HG02885 (cell line): ENCODE results near the gene CCT2.
"Not testable (repeated sequence)": the region's sequence is repeated elsewhere in the genome, so short reads cannot be mapped to it uniquely, and the experiment has no call there.

ENCODE experiments used
- ATAC-seq: cut with Tn5 transposase; IDR thresholded peaks from one replicate; pipeline ENCODE4 v1.9.1; 2021; ENCODE audit warnings: mild to moderate bottlenecking; ENCODE audit not compliant: unreplicated experiment, poor library complexity

The CCT2 gene

DNA sequence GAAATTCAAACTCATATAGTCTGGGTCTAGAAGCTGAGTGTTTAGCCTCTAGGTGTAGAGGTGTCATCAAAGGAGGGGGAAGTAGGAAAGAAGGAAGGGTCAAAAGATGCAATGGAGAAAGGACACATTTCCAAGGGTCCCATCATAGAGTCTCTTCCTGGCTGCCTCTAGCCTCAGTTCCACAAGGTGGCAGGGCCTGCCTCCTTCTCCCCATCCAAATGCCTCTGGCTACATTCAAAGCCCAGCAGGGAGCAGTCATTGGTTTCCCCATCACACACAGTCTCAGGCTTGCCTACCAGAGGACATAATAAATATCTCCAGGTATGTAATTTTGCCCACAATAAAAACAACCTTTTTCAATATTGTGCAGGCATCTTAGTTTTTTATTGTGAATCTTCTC, 2.1 kb upstream of the CCT2 start:
- ATAC-seq, result no peak

DNA sequence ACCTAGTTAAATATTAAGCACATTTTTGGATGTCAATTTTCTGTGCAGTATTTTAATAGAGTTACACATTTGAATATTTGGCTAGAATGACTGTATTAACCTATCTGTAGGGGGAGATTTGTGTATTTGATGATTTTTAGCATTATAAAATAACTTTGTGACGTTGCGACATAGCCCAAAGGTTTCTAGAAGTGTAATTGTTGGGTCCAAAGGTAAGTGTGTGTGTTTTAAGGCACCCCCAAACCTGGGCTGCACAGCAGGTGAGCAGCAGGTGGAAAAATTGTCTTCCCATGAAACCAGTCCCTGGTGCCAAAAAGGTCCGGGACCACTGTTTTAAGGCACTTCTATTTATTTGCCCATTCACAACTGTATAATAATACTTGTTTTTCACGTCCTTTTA, 3.3 kb downstream of the CCT2 start:
- ATAC-seq, result no peak

DNA sequence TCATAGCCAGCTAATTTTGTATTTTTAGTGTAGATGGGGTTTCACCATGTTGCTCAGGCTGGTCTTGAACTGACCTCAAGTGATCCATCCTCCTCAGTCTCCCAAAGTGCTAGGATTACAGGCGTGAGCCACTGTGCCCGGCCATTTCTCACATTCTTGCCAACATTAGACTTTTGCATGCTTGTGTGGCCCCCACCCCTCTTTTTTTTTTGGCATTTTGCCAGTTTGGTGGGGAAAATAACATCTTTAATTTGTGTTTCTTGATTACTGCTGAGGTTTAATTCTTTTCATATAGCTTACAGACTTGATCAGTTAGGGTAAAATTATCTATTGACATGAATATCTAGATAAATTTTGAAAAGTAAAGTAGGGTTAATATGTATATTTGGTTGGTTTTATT, 3.8 kb downstream of the CCT2 start:
- no peak for ATAC-seq

DNA sequence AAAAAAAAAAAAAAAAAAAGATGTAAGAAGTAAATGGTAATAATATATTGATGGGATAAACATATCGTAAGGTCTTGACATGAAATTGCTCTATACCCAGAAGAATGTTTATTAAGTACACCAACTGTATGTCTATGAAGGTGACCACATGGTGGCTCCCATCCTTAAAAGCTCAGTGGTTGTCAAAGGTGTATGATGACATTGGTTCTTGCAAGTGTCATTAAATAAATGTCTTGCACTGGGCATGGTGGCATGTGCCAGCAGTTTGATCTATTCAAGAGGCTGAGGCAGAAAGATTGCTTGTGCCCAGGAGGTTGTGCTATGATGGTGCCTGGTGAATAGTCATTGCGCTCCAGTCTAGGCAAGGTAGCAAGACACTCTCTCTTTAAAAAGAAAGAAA, 10.4 kb downstream of the CCT2 start:
- no peak for ATAC-seq

DNA sequence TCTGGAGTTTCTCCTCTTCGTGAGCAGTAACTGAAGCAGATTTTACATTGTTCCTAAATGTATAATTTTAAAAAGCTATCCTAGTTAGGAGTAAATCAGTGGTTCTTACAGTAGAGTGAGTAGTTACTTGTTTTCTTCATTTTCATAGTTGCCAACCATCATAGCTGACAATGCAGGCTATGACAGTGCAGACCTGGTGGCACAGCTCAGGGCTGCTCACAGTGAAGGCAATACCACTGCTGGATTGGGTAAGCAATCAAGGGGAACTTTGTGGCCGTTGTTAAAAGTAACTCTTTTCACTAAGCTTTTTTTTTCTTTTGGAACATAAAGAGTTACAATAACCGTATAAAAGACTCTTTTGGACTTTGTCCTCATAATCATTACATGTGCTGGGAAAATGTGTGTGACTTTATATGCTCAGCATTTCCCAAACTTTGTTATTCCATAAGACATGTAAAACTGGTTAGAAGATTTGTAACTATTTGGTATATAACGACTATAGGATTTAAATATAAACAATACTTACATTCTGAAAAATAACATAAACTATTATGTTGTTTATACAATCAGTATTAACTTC, 13.0 kb downstream of the CCT2 start:
- no peak for ATAC-seq

DNA sequence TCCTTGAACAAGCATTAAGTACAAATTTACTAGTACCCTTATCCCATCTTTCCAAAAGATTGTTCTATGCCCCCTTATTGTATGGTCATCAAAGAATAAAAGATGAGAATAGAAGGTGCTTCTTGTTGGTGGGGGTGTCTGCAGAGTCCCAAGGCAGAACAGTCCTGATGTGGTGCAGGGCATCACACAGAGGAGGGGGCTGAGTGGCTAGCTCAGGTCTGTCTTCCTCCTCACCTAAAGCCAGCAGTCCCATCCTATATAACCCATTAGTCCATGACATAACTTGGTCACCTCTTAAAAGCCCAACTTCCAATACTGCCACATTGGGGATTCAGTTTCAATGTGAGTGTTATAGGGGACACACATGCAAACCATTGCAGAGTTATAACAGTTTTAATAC, 15.5 kb downstream of the CCT2 start:
- no peak for ATAC-seq

DNA sequence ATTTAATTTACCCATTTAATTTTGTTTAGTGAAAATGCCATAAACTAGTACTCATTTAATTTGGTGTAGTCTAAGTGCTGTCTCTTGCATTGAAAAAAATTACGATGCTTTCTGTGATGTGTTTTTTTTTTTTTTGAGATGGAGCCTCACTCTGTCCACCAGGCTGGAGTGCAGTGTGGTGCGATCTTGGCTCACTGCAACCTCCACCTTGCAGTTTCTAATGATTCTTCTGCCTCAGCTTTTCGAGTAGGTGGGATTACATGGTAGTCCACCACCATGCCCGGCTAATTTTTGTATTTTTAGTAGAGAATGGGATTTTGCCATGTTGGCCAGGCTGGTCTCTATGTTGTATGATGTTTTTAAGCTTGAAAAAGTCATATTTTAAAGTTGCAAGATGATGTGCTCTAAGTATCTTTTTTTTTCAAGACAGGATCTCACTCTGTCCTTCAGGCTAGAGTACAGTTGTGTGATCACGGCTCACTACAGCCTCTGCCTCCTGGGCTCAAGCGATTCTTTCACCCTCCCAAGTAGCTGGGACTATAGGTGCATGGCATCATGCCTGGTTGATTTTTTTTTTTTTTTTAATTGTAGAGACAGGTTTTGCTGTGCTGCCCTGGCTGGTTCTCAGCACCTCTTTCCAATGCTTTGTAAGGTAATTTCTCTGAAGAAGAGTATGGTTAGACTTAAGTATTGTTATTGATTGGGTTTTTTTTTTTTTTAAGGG, 16.9 kb downstream of the CCT2 start:
- ATAC-seq, result no peak

DNA sequence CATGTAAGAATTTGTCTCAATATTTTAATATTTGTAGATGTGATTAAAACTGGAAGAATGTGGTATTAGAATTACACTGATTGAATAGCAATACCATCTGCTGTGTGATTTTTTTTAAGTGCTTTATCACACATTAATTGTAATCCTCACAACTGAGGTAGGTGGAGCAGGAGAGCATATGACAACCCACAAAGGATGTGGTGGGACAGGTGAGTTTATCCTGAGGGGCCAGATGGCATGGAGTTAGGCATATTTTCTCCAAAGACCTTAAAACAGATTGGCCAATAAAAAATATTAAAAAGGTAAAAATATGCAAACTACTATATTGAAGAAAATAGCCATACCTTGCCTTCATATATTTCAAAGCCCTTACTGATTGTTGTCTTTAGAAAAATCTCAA, 17.7 kb downstream of the CCT2 start:
- no peak for ATAC-seq

DNA sequence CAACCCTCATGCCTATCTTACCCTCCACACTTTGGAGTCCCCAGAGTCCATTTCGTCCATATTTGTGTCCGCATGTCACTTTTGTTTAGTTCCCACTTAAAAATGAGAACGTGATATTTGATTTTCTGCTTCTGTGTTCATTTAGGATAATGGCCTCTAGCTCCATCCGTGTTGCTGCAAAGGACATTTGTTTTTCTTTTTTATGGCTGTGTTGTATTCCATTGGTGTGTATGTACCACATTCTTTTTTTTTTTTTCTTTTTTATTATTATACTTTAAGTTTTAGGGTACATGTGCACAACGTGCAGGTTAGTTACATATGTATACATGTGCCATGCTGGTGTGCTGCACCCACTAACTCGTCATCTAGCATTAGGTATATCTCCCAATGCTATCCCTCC, 18.3 kb downstream of the CCT2 start:
- not testable (repeated sequence) for ATAC-seq

DNA sequence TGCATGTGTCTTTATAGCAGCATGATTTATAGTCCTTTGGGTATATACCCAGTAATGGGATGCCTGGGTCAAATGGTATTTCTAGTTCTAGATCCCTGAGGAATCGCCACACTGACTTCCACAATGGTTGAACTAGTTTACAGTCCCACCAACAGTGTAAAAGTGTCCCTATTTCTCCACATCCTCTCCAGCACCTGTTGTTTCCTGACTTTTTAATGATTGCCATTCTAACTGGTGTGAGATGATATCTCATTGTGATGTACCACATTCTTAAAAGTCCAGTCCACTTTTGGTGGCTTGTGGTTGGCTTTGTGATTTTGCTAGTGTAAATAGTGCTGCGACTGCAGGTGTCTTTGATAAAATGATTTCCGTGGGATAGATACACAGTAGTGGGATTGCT, 19.0 kb downstream of the CCT2 start:
- ATAC-seq, result not testable (repeated sequence)

DNA sequence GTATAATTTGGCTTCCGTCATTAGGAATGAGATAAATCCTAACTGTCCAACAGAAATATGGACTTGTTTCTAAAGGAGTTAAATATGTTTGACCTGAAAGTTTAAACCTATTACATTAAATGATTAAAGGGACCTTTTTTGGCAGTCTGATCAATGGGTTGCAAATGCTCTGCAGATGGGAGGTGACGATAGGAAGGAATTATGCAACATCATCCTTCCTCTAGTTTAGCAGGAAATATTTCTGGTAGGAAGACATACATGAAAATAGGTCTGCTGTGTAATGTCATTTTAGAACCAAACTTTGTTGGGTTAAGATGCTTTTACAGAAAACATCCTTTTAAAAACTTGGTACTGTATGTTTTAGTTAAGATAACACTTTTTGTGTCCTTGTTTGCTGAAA, 22.9 kb downstream of the CCT2 start:
- ATAC-seq, result no peak

DNA sequence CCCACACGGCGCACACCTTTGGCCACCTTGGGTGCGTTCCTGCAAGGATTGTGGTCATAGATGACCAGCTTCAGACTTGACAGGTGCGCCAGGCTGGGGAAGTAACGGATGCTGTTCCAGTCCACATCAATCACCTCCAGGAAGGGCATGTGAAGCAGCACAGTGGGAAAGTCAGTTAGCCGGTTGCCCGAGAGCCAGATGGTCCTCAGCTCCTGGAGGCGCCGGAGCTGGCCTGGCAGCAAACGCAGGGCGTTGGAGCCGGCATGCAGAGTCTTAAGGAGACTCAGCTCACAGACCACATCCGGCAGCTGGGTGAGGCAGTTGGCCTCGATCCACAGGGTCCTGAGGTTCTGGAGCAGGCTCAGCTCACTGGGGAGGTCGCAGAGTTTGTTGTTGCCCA, 24.9 kb downstream of the CCT2 start:
- ATAC-seq, result no peak

DNA sequence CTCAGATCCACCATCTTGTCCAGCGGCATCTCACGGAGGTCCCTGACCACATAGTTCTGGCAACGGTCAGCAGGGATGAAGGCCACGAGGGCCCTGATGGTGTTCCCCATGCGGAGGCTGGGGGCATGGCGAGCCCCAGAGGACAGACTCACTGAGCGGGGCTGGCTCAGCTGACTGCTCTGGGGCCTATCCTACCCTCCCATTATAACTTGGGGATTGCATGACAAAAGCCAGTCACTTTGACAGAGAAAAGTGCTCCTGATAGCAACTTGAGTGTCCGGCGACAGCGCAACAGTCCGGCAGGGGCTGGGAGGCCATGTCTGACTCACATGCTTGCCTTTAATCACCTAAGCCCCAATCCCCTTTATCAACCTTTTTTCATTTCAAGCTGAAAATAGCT, 25.5 kb downstream of the CCT2 start, which contains the start of gene LRRC10:
Gene LRRC10 (minus strand): TSS at position 179 of the 400 bp plus-strand sequence. CDS start 69 bp downstream, at position 110.
- ATAC-seq, result no peak

DNA sequence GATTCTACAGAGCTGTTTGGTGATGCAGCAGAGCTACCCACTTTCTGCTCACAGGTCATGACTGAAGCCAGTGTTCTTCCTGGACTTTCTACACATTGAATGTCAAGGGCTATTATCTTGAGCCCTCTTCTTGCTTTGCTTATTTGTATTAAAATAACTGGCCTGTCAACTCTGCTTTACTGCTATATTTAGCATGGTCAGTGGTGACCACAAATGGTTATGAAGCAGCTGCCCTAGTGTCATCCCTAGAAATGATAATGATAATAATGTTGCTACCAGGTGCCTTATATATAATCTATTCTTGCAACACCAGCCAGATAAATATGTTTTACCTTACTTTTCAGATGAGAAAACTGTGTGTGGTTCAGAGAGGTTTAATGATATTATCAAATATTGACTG, 28.1 kb downstream of the CCT2 start:
- ATAC-seq, result no peak

DNA sequence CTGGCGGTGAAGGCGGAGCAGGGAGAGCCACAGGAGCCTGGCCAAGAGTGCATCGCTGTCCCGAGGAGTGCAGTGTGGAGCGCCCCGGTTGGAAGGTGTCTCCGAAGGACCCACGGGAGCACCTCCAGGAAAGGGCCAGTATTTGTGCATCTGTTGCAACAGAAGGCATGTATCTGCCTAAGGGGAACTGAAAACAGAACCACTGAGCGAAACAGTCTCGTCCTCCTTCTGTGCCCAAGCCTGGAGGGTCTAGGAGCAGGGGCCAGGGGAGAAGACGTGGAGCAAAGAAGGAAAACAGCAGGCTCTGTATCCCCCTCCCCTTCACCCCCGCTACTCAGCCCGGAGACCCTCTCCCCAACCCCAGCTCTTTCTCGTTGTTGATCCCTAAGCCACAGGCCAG, 30.8 kb downstream of the CCT2 start:
- no peak for ATAC-seq

DNA sequence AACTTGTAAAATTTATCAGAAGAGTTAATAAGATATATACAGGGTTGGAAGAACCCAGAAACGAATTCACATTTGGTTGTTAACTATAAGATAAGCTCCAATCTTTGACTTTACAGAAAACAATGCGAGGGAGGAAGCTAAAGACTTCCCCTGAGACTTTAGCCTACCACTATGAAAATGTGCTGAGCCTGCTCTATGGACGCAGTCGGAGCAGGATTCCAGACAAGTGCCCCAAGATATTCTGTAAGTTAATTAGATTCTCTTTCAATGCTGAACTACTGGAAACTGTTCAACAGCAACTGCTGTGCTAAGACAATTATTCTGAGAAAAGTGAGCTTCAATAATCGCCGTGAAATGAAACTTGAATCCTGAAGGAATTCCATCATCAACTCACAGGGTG, 33.8 kb downstream of the CCT2 start:
- ATAC-seq, result no peak

DNA sequence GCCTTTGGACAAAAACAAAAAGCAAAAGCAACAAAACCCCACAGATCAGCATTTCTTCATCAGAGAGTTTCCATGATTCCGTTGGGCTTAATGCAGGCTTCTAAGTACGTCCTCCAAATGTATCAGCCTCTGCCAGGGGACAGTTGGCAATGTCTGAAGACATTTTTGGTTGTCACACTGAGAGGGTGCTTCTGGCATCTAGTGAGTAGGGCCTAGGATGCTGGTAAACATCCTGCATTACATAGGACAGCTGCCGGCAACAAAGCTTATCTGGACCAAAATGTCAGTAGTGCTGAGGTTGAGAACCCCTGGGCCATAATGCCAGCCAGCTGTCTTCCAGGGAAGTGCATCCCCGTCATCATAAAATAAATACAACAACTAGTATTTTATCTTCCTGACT, 34.8 kb downstream of the CCT2 start:
- ATAC-seq, result no peak

DNA sequence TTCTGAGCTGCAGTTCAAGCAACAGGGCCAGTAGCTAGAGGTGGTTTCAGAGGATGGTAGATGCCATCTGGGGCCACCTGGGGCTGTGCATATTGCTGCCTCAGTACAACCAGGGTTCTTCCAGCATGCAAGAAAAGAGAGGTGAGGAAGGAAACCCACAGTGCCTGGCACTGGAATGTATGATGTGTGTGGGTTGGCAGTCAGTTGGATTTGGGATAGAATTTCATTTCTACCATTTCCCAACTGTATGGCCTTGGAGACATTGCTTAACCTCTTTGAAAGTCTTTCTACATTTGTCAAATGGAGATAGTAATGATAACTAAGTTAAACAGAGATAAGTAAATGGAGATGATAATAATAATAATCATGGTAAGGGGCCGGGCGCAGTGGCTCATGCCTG, 35.7 kb downstream of the CCT2 start:
- ATAC-seq, result no peak

DNA sequence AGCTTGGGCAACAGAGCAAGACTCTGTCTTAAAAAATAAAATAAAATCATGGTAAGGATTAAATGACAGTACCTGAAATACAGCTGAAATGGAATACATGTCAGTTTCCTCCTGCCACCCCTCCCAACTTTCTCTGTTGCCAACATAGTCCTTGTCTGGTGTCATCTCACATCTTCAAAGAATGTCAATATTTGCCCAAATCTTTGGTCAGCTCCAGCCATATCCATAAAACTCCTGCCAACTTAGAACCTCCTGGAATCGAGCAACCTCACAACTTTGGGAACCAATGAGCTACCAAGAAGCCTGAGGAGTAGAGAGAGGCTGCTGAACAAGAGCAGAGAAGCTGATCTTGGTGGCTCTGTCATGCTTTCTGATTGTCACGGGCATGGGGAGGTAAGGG, 36.3 kb downstream of the CCT2 start:
- no peak for ATAC-seq

DNA sequence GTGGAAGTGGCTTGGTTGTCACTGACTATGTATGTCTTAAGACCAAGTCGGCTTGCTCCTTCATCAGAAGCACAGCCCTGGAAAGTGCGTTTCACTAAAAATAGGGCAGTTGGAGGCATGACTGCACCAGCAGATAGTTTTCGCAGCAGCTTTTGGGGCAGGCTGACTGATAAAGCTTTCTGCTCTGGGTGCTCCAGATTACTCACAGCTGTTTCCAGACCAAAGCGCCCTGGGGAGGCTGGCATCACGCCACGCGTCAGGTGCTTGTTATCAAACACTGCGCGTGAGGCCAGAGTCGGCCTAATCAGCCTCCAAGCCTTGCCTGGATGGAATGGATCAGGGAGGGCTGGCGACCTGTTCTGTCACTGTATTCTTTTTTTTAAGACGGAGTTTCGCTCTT, 38.7 kb downstream of the CCT2 start:
- ATAC-seq, result no peak

DNA sequence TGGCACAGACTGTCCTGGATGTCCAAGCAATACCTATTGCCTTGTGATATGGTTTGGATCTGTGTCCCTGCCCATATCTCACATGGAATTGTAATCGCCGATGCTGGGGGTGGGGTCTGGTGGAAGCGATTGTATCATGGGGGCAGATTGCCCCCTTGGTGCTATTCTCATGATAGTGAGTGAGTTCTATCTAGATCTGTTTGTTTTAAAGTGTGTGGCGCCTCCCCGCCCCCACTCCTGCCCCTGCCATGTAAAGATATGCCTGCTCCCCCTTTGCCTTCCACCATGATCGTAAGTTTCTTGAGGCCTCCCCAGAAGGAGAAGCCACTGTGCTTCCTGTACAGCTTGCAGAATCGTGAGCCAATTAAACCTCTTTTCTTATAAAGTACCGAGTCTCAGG, 42.2 kb downstream of the CCT2 start:
- ATAC-seq, result no peak

DNA sequence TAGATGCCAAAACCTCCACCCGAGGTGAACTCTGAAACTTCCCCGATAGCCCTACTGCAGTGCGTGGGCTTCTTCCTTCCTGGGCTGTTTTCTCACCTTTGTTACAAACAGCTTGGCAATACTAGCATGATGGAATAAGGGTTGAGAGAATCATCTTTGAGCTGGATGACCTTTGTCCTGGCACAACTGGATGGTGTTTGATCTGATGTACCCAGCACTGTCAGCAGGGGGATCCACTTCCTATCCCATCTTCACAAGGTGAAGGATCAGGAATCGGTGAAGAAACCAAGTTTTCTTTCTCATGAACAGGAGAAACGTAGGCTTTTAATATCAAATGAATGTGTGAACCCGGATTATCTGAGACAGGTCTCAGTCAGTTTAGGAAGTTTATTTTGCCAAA, 44.9 kb downstream of the CCT2 start:
- no peak for ATAC-seq
